ENCODE results near the gene DRC3. TPM values are rescaled to one million over a fixed set of nuclear protein-coding genes. Genes with fewer than 3 reads are reported as not detected.
A peak's percentile ranks its signal among the peaks of the same experiment; 100 is the strongest.

Gene DRC3
- total RNA-seq, 4 donors from 2014 or later, result 0.71 to 4.2 (median 1.4) TPM

DNA sequence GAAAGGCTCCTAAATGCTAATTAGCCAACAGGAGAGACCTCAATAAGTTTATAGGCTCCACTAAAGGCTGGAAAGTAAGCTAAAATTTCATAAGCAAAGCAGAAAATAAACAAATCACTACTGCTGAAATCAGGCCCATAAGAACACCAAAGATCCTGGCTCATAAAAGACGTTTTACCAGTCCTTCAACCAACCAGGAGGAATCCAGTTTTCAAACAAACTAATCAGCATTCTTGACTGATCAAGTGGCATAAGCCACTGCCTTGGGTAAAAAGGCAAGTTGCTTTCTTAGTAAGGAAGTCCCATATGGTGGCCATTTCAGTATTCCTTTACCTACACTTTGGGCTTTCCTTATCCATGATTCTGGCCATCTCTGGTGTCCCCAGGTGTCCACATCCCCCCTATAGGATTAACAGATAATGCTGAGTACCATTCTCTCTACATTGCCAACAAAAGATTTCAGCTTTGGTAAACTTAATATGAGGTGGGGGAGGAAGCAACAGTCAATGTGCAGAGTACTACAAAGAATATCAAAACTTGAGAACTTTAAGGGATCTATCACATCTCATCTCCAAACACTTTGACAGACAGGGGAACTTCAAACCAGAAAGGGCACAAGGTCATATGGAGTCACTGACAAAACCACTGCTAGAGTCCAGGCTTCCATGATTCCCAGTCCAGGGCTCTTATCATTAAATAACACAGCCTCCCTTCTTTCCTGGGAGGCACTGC, 1.8 kb upstream of the DRC3 start:
- H3K36me3 ChIP-seq, result no peaks in the 10 kb centered on the region
- no peaks in the 10 kb centered on the region for H3K27me3 ChIP-seq
- H3K9me3 ChIP-seq, result no peaks in the 10 kb centered on the region
- peak overlapping the region; percentile 79 to 95 (median 92) for H3K4me3 ChIP-seq
- TF ChIP-seq, protein P1, sequence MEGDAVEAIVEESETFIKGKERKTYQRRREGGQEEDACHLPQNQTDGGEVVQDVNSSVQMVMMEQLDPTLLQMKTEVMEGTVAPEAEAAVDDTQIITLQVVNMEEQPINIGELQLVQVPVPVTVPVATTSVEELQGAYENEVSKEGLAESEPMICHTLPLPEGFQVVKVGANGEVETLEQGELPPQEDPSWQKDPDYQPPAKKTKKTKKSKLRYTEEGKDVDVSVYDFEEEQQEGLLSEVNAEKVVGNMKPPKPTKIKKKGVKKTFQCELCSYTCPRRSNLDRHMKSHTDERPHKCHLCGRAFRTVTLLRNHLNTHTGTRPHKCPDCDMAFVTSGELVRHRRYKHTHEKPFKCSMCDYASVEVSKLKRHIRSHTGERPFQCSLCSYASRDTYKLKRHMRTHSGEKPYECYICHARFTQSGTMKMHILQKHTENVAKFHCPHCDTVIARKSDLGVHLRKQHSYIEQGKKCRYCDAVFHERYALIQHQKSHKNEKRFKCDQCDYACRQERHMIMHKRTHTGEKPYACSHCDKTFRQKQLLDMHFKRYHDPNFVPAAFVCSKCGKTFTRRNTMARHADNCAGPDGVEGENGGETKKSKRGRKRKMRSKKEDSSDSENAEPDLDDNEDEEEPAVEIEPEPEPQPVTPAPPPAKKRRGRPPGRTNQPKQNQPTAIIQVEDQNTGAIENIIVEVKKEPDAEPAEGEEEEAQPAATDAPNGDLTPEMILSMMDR (IDR thresholded peaks at IDR 0.05), result no peak
- TF ChIP-seq EP300 (IDR thresholded peaks at IDR 0.05) (no peak), POLR2A (IDR thresholded peaks at IDR 0.05; ENCODE audit: low read depth) (no peak), POLR2AphosphoS5 (IDR thresholded peaks at IDR 0.05) (no peak)
- peaks cover 26 to 57% (median 48%) of the 10 kb centered on the region in 4 donors for H3K4me1 ChIP-seq
- intact Hi-C loops (cut with DNase I), result loop anchor here (10.0 kb wide), 2 partner anchors 46 to 86 kb away; no protein-coding TSS in a partner anchor
- WGBS, result 38% methylated on average over 1 of the region's 1 CpG
- peak overlapping the region; percentile 86 to 96 (median 93) for H3K27ac ChIP-seq (replicated peaks in 1 of 4)
- DNase-seq (ENCODE audit: extremely low spot score), result no peak

DNA sequence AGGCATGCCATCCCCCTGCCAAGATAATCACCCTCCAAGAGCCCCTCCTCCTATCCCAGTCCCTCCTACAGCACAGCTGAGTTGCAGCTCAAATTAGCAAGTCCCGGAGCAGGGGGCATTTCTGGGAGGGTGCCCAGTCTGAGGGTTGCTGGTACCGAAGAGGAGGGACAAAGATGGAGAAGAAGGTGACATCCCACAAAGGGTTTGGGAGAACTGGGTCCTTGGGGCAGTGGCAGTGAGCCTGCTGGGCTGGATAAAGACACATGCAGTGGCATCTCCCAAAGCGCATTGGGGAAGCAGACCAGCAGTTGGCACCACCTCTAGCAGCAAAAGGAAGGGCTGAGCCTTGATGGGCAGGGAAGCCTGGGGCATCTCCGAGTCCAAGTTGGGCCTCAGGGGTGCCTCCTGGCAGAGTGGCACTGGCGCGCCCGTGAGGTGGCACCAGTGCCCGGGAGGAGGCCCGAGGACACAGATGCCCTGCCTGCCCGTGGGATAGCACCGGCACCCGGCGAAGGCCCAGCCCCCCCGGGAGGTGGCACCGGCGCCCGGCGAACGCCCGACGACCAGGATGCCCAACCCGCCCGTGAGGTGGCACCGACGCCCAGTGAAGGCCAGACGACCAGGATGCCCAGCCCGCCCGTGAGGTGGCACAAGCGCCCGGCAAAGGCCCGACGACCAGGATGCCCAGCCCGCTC, 1.1 kb upstream of the DRC3 start:
- DNase-seq (ENCODE audit: extremely low spot score), result no peak

DNA sequence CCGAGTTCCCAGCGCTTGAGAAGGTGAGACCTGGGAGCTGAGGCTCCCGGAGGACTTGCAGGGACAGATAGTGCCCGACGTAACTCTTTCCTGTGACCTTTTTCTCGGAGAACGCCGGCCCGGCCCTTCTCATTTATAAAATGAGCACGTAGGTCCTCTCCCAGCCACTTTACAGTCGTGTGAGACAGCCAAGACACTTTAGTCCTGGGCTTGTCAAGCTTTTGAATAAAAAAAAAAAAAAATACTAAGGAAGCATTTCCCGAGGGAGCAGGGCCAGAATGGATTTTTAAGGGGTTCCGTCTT, 241 bp downstream of the DRC3 start:
- intact Hi-C loops (cut with DNase I), result loop anchor here (10.0 kb wide), 2 partner anchors 48 to 88 kb away; no protein-coding TSS in a partner anchor
- H3K9me3 ChIP-seq, result no peaks in the 10 kb centered on the region
- H3K27ac ChIP-seq (replicated peaks in 1 of 4), result peak overlapping the region; percentile 49 to 79 (median 66)
- DNase-seq (ENCODE audit: extremely low spot score), result no peak
- peak overlapping the region; percentile 69 to 95 (median 92) for H3K4me3 ChIP-seq
- peaks cover 26 to 47% (median 41%) of the 10 kb centered on the region in 4 donors for H3K4me1 ChIP-seq
- H3K27me3 ChIP-seq, result no peaks in the 10 kb centered on the region
- H3K36me3 ChIP-seq, result peaks cover 0 to 2% (median 0%) of the 10 kb centered on the region in 4 donors
- TF ChIP-seq POLR2A (IDR thresholded peaks at IDR 0.05; ENCODE audit: low read depth), result no peak
- TF ChIP-seq POLR2AphosphoS5 (IDR thresholded peaks at IDR 0.05), result no peak
- no peak for TF ChIP-seq EP300 (IDR thresholded peaks at IDR 0.05)
- TF ChIP-seq, protein P1 (IDR thresholded peaks at IDR 0.05), result no peak
- WGBS, result under 1% methylated on average over 13 of the region's 13 CpGs

More for the DNA sequence above, 1.1 kb upstream of the DRC3 start:
- peaks cover 26 to 57% (median 47%) of the 10 kb centered on the region in 4 donors for H3K4me1 ChIP-seq
- H3K9me3 ChIP-seq, result no peaks in the 10 kb centered on the region
- no peak for TF ChIP-seq POLR2A (IDR thresholded peaks at IDR 0.05; ENCODE audit: low read depth)
- no peak for TF ChIP-seq EP300 (IDR thresholded peaks at IDR 0.05)
- TF ChIP-seq POLR2AphosphoS5 (IDR thresholded peaks at IDR 0.05), result no peak
- TF ChIP-seq, protein P1 (IDR thresholded peaks at IDR 0.05), result no peak
- no peaks in the 10 kb centered on the region for H3K27me3 ChIP-seq
- peak overlapping the region; percentile 86 to 96 (median 93) for H3K27ac ChIP-seq (replicated peaks in 1 of 4)
- H3K36me3 ChIP-seq, result no peaks in the 10 kb centered on the region
- WGBS, result 4% methylated on average over 8 of the region's 33 CpGs
- peak overlapping the region; percentile 79 to 95 (median 92) for H3K4me3 ChIP-seq
- intact Hi-C loops (cut with DNase I), result loop anchor here (10.0 kb wide), 2 partner anchors 47 to 87 kb away; no protein-coding TSS in a partner anchor

DNA sequence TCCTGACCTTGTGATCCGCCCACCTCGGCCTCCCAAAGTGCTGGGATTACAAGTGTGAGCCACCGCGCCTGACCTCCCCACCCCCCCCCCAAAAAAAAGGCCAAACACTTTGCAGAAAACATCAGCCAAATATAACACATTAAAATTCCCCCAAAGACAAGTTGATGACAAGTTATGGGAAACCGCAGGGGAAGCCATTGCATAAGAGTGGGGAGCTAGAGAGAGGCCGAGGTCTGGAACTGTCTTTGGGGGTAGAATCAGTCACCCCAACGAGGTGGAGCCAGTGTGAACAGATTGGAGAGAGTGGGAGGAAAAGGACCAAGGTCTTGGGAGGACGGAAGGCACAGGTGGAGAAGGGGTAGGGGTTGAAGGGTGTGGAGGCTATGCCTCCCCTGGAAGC, 2.8 kb downstream of the DRC3 start:
- Histone ChIP-seq H3K9me3 (no peaks in the 10 kb centered on the region), H3K4me1 (peaks cover 18 to 22% (median 21%) of the 10 kb centered on the region in 4 donors), H3K27me3 (no peaks in the 10 kb centered on the region), H3K4me3 (no peak overlapping the region), H3K36me3 (peaks cover 0 to 5% (median 0%) of the 10 kb centered on the region in 4 donors), H3K27ac (replicated peaks in 1 of 4) (no peak overlapping the region)
- DNase-seq (ENCODE audit: extremely low spot score), result no peak
- TF ChIP-seq POLR2AphosphoS5 (IDR thresholded peaks at IDR 0.05), result no peak
- no peak for TF ChIP-seq POLR2A (IDR thresholded peaks at IDR 0.05; ENCODE audit: low read depth)
- TF ChIP-seq, protein P1 (IDR thresholded peaks at IDR 0.05), result no peak
- no peak for TF ChIP-seq EP300 (IDR thresholded peaks at IDR 0.05)
- intact Hi-C loops (cut with DNase I), result loop anchor here (5.0 to 10.0 kb wide), 3 partner anchors 51 to 91 kb away; no protein-coding TSS in a partner anchor
- WGBS, result 73% methylated on average over 8 of the region's 8 CpGs

Data from esophagus muscularis mucosa (tissue), 4 donors.